NCI-H2196 (cell line): ENCODE results near the gene HSPA14.
"Not testable (repeated sequence)": the region's sequence is repeated elsewhere in the genome, so short reads cannot be mapped to it uniquely, and the experiment has no call there.

Experiments used
- DNase-seq: peaks from one replicate; lab custom pipeline; 2025; ENCODE audit not compliant: unreplicated experiment; lab: John Stamatoyannopoulos, UW

HSPA14 gene

DNA sequence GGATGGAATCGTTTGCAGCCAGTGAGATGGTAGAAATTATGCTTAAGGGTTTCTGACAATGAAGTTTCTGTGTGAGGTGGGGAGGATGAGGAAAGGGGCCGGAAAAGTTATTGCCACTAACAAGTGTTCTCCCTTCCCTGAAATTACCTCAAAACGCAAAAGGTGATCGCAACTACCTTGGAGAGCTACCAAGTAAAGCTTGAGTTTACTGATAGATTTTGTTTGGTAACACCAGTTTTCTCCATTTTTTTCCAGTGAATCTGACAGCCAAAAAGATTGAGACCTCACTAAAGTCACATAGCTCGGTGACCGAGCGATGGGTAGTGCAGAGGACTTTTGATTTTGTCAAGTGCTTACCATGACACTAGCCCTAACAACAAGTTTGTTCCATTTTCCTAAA, 42.1 kb downstream of the HSPA14 start:
- no peak for DNase-seq

DNA sequence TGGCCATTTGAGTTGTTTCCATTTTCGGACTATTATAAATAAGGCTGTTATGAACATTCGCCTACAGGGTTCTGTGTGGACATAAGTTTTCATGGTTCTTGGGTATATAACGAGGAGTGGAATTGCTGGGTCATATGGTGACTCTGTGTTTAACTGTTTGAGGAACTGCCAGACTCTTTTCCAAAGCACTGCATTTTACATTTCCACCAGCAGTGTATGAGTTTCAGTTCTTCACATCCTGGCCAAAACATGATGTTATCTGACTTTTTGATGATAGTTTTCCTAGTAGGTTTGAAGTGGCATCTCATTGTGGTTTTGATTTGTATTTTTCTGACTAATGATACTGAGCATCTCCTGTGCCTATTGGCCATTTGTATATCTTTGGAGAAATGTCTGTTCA, 46.0 kb downstream of the HSPA14 start:
- no peak for DNase-seq

DNA sequence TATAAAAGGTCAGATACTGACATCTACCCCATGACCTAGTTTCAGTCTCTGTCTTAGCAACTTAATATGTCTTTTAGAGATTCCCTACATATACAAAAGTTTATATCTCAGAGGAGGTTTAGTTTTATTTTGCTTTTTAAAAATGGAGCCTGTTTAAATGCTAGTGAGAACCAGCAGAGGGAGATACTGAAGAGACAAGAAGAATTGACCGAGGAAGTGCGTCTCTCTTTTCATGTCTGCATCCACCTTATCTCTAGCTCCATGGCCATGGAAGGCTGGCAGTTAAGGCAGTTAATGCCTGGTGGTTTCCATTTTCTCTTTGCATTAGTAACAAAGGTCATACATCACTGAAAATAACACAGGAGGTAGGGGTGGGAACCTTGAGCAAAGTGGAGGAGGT, 51.2 kb downstream of the HSPA14 start:
- no peak for DNase-seq

DNA sequence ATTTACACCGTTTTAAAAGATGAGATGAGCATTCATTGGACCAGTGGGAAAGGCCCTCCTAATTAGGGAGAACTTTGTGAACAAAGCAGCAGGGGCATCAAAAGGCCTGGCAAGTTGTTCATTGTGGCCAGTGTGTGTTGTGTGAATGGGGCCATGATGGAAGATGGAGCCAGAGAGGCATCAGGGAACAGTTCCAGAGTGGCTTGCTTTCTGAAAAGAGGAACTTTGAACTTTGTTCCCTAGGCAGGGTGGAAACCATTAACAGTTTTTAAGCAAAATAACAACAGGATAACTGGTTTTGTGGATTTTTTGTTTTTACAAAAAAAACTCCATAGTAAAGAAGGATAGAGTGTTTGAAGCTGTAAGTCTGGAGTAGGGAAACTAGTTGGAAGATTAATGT, 53.0 kb downstream of the HSPA14 start:
- DNase-seq: no peak

DNA sequence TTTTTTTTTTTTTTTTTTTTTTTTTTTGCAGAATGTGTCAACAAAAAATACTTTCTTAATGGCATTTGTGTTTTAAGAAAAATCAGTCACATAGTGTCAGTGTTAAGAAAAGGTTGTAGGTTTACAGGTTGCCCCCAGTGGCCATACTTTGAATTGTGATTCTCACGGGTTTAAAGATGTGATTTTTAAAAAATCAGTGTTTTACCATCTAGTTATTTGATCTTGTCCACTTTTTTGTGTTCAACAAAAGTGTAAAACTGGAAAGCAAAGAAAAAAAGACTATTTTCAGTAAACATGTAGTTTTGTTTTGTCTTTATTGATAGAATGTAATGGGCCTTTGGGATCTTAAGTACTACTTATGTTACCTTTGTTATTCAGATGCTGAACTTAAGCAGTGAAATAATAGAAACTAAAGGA, 66.2 kb downstream of the HSPA14 start:
- no peak for DNase-seq

DNA sequence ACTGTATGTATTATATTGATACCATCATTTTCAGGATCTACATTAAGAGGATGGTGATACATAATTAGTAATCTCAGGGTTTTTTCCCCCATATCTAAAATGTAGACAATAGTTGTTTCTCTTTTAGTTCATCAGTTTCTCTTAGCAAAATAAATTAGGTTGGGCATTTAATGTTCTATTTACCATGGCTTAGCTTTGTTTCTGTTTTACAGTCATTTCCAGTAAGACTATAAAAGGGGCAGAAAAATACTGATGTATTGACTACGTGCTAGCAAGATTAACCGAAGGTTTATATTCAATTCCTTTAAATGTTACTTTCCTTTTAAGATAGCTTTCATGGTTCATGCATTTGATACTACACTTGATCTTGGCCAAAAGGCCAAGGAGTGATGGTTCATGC, 66.8 kb downstream of the HSPA14 start:
- no peak for DNase-seq

DNA sequence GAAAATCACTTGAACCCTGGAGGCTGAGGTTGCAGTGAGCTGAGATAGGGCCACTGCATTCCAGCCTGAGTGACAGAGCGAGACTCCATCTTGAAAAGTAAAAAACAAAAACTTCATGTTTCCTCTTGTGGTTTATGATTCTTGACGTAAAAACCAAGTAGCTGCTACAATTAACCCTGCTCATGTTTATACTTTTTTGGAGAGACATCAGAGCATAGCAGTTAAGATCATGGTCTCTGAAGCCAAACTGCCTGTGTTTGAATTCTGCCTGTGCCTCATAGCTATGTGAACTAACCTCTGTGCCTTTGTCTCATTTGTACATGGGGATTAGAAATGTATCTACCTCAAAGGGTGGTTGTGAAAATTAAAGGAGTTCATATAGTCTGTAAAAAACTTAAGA, 67.8 kb downstream of the HSPA14 start:
- no peak for DNase-seq

DNA sequence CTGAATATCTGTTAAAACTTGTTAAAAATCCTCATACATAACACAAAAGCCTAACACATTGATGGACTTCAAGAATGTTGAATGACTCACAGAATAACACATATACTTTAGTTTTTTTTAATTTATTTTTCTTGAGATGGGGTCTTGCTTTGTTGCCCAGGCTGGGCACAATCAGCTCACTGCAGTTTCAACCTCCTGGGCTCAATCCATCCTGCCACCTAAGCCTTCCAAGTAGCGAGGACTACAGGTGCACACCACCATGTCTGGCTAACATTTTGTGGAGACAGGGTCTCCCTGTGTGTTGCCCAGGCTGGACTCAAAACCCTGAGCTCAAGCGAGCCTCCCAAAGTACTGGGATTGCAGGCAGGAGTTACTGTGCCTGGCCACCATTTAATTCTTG, 68.7 kb downstream of the HSPA14 start:
- DNase-seq: no peak

DNA sequence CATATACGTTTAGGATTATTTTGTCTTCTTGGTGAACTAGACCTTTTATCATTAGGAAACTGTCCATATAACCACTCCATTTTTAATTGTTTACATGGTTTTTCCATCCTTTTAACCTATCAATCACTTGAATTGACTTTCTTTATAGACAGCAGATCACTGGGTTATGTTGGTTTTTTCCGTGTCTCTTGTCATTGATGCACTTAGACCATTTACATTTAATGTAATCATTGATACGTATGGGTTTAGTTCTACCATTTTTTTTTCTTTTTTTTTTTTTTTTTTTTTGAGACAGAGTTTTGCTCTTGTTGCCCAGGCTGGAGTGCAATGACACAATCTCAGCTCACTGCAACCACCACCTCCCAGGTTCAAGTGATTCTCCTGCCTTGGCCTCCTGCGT, 69.5 kb downstream of the HSPA14 start:
- not testable (repeated sequence) for DNase-seq

DNA sequence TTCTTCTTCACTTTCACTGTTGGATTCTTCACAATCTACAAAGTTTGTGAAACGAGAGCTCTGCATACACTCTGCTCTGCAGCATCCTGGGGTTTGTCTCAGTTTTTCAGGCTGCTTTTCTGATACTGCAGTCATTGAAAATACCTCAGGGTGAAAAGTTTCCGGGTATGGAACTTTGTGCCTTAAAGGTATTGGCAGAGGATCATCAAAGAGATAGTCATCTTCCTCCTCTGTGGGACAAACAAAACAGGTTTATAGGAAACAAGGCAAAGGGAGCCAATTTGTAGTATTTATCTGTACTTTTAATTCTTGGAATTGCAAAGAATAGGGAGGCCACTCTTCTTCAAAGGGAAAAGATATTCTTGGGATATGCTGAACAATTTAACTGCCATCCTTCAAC, 71.0 kb downstream of the HSPA14 start:
- DNase-seq: no peak

DNA sequence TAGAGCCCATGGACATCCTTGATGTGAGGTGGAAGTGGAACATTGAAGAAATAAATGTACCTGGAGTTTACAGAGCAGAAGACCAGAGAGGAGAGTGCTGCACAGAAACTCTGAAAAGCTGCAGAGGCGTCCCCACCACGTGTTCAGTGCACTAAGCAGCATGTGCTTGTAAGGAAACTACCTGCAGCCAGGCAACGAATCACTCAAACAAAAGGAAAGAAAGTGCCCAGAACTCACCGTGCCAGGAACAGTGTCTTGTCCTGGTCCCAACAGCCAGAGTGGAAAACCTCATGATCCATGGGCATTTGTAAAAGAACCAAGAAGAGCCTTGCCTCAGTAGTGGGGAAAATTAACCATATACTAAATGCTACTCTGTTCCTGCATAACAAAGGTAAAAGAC, 72.8 kb downstream of the HSPA14 start:
- no peak for DNase-seq

DNA sequence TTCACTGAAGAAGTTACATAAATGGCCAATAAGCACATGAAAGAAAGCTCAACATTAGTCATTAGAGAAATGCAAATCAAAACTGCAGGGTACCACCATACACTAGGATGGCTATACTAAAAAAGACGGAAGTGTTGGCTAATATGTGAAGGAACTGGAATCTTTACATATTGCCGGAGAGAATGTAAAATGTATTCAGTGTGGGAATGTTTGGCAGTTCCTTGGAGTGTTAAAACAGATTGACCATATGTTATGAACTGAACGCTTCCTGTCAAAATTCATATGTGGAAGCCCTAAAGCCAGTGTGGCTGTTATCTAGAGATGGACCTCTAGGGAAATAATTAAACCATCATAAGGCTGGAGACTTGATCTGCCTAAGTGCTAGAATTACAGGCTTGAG, 73.7 kb downstream of the HSPA14 start:
- no peak for DNase-seq

DNA sequence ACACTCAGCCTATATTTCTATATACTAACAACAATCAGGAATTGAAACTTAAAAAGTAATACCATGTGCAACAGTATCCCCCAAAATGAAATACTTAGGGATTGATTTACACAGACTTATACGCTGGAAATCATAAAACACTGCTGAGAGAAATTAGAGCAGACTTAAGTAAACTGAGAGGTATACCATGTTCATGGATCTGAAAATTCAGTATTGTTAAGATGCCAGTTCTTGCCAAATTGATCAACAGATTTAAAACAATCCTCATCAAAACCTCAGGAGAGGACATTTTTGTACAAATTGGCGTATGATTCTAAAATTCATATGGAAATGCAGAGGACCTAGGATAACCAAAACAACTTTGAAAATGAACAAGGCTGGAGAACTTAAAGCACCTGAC, 78.5 kb downstream of the HSPA14 start:
- no peak for DNase-seq

DNA sequence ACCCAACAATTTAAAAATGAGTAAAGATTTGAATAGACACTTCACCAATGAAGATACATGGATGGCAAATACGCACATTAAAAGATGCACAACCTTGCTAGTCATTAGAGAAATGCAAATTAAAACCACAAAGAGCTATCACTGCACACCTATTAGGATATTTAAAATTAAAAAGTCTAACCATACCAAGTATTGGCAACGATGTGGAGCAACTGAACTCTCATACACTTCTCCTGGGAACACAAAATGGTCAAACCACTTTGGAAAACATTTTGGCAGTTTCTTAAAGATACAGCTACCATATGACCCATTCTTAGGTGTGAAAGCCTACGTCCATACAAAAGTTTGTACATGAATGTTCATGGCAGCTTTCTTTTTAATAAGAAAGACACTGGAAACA, 79.7 kb downstream of the HSPA14 start:
- no peak for DNase-seq

DNA sequence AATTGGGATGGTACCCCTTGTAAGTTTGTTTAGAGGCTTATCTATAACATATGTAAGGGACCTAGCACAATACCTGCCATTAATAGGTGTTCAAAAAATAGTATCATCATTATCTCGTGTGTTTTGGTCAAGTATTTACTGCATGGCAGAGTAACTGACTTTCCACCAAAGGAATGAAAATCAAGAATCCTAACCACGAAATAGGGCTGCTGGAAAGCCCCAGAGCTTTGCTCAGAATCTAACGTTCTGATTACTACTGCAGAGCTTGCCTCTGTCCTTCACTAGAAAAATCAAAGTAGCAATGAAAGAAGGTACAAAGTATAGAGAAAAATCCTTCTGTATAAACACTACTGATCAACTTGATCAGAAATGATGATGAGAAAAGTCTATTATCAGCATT, 80.9 kb downstream of the HSPA14 start:
- no peak for DNase-seq
